OCI-LY7 (cell line): ENCODE results near the gene GALNT2. TPM values are rescaled to one million over a fixed set of nuclear protein-coding genes. Genes with fewer than 3 reads are reported as not detected.

ENCODE experiments used
- BruUV-seq: library from RNA; stranded (reverse); fragments of 400-500 nt; replicated peaks from 2 replicates; lab custom pipeline; 2021; lab: Mats Ljungman, UMichigan
- CTCF ChIA-PET: fragments of 300-600 bp; sonication (Branson Sonifier 250); formaldehyde crosslinking; loops from one replicate; lab custom pipeline; 2022; ENCODE audit warnings: antibody characterized with exemption; ENCODE audit not compliant: unreplicated experiment; lab: Charles Lee
- POLR2A ChIA-PET: fragments of 300-600 bp; sonication (Branson Sonifier 250); formaldehyde crosslinking; loops from one replicate; lab custom pipeline; 2022; ENCODE audit warnings: antibody characterized with exemption; lab: Charles Lee
- DNase-seq: peaks from one replicate; pipeline ENCODE4 v3.0.0-alpha.2; 2015; ENCODE audit warnings: low spot score
- H2AFZ ChIP-seq: fragments of 200-600 bp; sonication (generic), shearing (Covaris generic); 2 replicates; pipeline ENCODE4 v1.6.1; 2014; ENCODE audit warnings: mild to moderate bottlenecking, antibody characterized with exemption, low read length, moderate library complexity
- H3K27ac ChIP-seq: fragments of 200-600 bp; sonication (generic); 2 replicates; pipeline ENCODE4 v1.5.1; 2014; ENCODE audit warnings: mixed run types, low read depth, mild to moderate bottlenecking, moderate library complexity, low read length, inconsistent platforms; ENCODE audit not compliant: poor library complexity, severe bottlenecking
- H3K36me3 ChIP-seq: fragments of 200-600 bp; sonication (generic); 2 replicates; pipeline ENCODE4 v1.6.1; 2014; ENCODE audit warnings: mild to moderate bottlenecking, antibody characterized with exemption, low read length, moderate library complexity, mixed read lengths; ENCODE audit not compliant: insufficient read depth
- H3K4me1 ChIP-seq: fragments of 200-600 bp; sonication (generic); 2 replicates; pipeline ENCODE4 v1.5.1; 2014; ENCODE audit warnings: mild to moderate bottlenecking, low read length; ENCODE audit not compliant: insufficient read depth, poor library complexity, severe bottlenecking
- H3K4me2 ChIP-seq: fragments of 200-600 bp; sonication (generic); 2 replicates; pipeline ENCODE4 v1.6.1; 2014; ENCODE audit warnings: mild to moderate bottlenecking, low read length
- H3K4me3 ChIP-seq: fragments of 200-600 bp; sonication (generic); 2 replicates; pipeline ENCODE4 v1.5.1; 2014; ENCODE audit warnings: mild to moderate bottlenecking, low read depth, low read length; ENCODE audit not compliant: poor library complexity, severe bottlenecking
- H3K79me2 ChIP-seq: fragments of 200-600 bp; sonication (generic); 2 replicates; pipeline ENCODE4 v1.6.1; 2016; ENCODE audit warnings: low read depth, mild to moderate bottlenecking, low read length, moderate library complexity, mixed read lengths; ENCODE audit not compliant: insufficient read depth
- H3K9me2 ChIP-seq: fragments of 200-600 bp; sonication (generic); 2 replicates; pipeline ENCODE4 v1.6.1; 2016; ENCODE audit warnings: mild to moderate bottlenecking, low read length, mixed read lengths; ENCODE audit not compliant: insufficient read depth
- H3K9me3 ChIP-seq: fragments of 200-600 bp; sonication (generic); 2 replicates; pipeline ENCODE4 v1.6.1; 2014; ENCODE audit warnings: mild to moderate bottlenecking, mixed run types, low read length, mixed read lengths
- H4K20me1 ChIP-seq: fragments of 200-600 bp; sonication (generic); 2 replicates; pipeline ENCODE4 v1.6.1; 2014; ENCODE audit warnings: mild to moderate bottlenecking, antibody characterized with exemption, low read length, moderate library complexity, mixed read lengths; ENCODE audit not compliant: insufficient read depth
- EZH2phosphoT487 ChIP-seq: fragments of 200-600 bp; sonication (generic); IDR thresholded peaks from 2 replicates; pipeline ENCODE4 v1.6.1; 2018; ENCODE audit warnings: low read depth, borderline replicate concordance, mild to moderate bottlenecking, mixed run types, antibody characterized with exemption, low read length, moderate library complexity, mixed read lengths
- intact Hi-C: fragments of 100-400 bp; cut with micrococcal nuclease; formaldehyde crosslinking; loops from one replicate; pipeline ENCODE4 v1.10.0; 2022; ENCODE audit not compliant: unreplicated experiment
- total RNA-seq, 2 experiments: library from RNA; depleted of rRNA in 1 of 2; stranded (reverse); fragments of >200 nt in 1 of 2; shearing (Covaris generic) in 1 of 2; gene quantifications; 2 replicates each; pipeline ENCODE4 v1.2.3, GENCODE V29; 2014 to 2022
- TF ChIP-seq, protein P1 (sequence below): fragments of 200-600 bp; sonication (generic); conservative IDR thresholded peaks from 2 replicates; pipeline ENCODE4 v1.5.1; 2014; ENCODE audit warnings: mild to moderate bottlenecking, antibody characterized with exemption, low read length, moderate library complexity, mixed read lengths

GALNT2 gene
- total RNA-seq, 2 experiments from 2014 or later, result 29.9 to 67.3 TPM

DNA sequence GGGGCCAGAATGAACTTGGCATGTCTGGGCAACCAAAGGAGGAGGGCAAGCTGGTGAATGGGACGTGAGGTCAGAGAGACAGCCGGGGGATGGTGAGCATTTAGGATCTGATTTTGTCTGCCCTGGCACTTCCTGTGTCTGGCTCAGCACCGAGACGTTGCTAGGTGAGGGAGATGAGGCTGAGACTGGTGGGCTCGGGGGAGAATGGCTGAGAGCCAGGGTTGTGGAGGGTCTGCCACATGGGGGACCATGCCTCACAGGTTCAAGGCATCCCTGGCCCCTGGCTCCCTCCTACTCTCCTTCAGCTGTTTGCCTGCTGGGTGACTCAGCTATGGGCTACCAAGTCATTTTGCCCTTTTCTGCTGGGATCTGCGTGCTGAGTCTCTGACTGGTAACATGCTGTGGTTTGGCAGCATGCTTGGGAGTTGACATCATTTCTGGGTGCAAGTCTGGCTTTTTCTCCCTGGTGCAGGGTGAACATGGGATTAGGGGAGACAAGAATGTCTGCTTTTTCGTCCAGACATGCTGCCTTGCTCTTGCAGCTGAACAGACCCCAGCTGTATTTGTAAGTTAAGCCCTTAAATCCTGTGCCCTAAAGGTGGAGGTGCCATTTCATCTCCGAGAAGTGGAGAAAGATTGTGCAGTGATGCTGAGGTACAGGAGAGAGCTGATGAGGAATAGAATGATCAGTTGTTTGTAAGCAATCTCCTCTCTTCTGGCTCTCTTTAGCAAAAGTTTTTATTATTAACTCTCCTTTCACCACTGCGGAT is 17.6 kb downstream of the GALNT2 start:
- Histone ChIP-seq H3K36me3 (peaks cover 7% of the 10 kb centered on the region), H3K4me3 (no peak overlapping the region), H3K79me2 (peaks cover 24% of the 10 kb centered on the region; the same call in 1 of the 2 replicates), H3K4me2 (peak overlapping the region; percentile 43; the same call in 1 of the 2 replicates), H2AFZ (no peak overlapping the region), H3K27ac (no peak overlapping the region), H3K9me3 (no peaks in the 10 kb centered on the region), H3K9me2 (no peaks in the 10 kb centered on the region), H3K4me1 (peaks cover 13% of the 10 kb centered on the region), H4K20me1 (peaks cover 3% of the 10 kb centered on the region; the same call in 1 of the 2 replicates)
- ChIA-PET POLR2A (interaction anchor here (1.0 to 1.1 kb wide), 2 partner anchors 21 to 27 kb away, joined by 3 to 7 read pairs; no protein-coding TSS in a partner anchor), CTCF (no interaction called here)
- intact Hi-C loops, result no loop called here
- DNase-seq, result no peak
- BruUV-seq, result no TSS peak
- TF ChIP-seq, protein P1, sequence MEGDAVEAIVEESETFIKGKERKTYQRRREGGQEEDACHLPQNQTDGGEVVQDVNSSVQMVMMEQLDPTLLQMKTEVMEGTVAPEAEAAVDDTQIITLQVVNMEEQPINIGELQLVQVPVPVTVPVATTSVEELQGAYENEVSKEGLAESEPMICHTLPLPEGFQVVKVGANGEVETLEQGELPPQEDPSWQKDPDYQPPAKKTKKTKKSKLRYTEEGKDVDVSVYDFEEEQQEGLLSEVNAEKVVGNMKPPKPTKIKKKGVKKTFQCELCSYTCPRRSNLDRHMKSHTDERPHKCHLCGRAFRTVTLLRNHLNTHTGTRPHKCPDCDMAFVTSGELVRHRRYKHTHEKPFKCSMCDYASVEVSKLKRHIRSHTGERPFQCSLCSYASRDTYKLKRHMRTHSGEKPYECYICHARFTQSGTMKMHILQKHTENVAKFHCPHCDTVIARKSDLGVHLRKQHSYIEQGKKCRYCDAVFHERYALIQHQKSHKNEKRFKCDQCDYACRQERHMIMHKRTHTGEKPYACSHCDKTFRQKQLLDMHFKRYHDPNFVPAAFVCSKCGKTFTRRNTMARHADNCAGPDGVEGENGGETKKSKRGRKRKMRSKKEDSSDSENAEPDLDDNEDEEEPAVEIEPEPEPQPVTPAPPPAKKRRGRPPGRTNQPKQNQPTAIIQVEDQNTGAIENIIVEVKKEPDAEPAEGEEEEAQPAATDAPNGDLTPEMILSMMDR, result no peak
- TF ChIP-seq EZH2phosphoT487, result no peak

DNA sequence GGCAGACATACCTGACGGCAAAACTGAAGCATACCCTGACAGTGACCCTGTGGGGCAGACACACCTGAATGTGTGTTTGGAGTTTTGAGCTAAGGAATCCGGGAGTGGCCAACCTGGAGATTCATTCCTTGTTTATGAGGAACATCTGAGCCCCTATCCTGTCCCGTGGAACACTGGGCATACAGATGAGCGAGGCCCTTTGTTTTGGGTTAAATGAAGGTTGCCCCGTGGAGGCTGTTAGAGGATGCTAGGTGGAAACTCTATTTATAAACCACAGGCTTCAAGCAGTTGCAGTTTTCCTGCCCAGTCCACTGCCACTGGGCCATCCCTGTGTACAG is 18.1 kb downstream of the GALNT2 start:
- CTCF ChIA-PET, result no interaction called here

More for the DNA sequence above, 18.1 kb downstream of the GALNT2 start:
- POLR2A ChIA-PET, result interaction anchor here (1.1 kb wide), 1 partner anchor 22 kb away, joined by 3 read pairs; no protein-coding TSS in a partner anchor
- TF ChIP-seq, protein P1, result no peak
- TF ChIP-seq EZH2phosphoT487, result no peak
- no peak overlapping the region for H3K4me2 ChIP-seq
- peaks cover 19% of the 10 kb centered on the region; the same call in 1 of the 2 replicates for H3K79me2 ChIP-seq
- intact Hi-C loops, result no loop called here
- no peak overlapping the region for H2AFZ ChIP-seq
- no peaks in the 10 kb centered on the region for H3K9me2 ChIP-seq
- no peak overlapping the region for H3K4me3 ChIP-seq
- no TSS peak for BruUV-seq
- H3K4me1 ChIP-seq, result peaks cover 13% of the 10 kb centered on the region
- peaks cover 9% of the 10 kb centered on the region for H3K36me3 ChIP-seq
- H3K9me3 ChIP-seq, result no peaks in the 10 kb centered on the region
- no peak for DNase-seq
- peaks cover 3% of the 10 kb centered on the region; the same call in 1 of the 2 replicates for H4K20me1 ChIP-seq
- H3K27ac ChIP-seq, result no peak overlapping the region
